CD14-positive monocyte (primary cell): ENCODE measurements around the gene NSD1. TPM values are rescaled to one million over a fixed set of nuclear protein-coding genes. Genes with fewer than 3 reads are reported as not detected.

Experiments
- DNase-seq, 3 donors: peaks; one replicate each; pipeline ENCODE4 v3.0.0-alpha.2; 2011 to 2022
- H2AFZ ChIP-seq: 2 replicates; pipeline ENCODE4 v1.6.0; 2012; ENCODE audit warnings: mild to moderate bottlenecking, low read depth, low read length, inconsistent platforms; ENCODE audit not compliant: insufficient read depth, poor library complexity, severe bottlenecking
- H3K27ac ChIP-seq, 2 donors: 1 replicate in 1 of 2; 2 replicates in 1 of 2; pipeline ENCODE4 v1.5.1; 2012 to 2013; ENCODE audit warnings: low read length in 2 of 2, control low read depth in 1 of 2, inconsistent platforms in 1 of 2, low read depth in 1 of 2, mild to moderate bottlenecking in 1 of 2
- H3K27me3 ChIP-seq, 2 donors: one replicate each; pipeline versions ENCODE4 v1.6.0 to v1.6.1; 2011 to 2013; ENCODE audit warnings: low read length in 2 of 2; ENCODE audit not compliant: control insufficient read depth in 2 of 2, insufficient read depth in 2 of 2
- H3K36me3 ChIP-seq, 2 donors: replicated peaks in 1 of 2; 1 replicate in 1 of 2; 2 replicates in 1 of 2; pipeline versions ENCODE4 v1.5.1 to v1.6.1; 2012 to 2013; ENCODE audit warnings: low read length in 2 of 2, control low read depth in 1 of 2, inconsistent platforms in 1 of 2, mild to moderate bottlenecking in 1 of 2; ENCODE audit not compliant: insufficient read depth in 2 of 2, control insufficient read depth in 1 of 2
- H3K4me1 ChIP-seq, 2 donors: 1 replicate in 1 of 2; 2 replicates in 1 of 2; pipeline versions ENCODE4 v1.5.1 to v1.6.1; 2012 to 2013; ENCODE audit warnings: low read length in 2 of 2, control low read depth in 1 of 2, inconsistent platforms in 1 of 2, mild to moderate bottlenecking in 1 of 2, moderate library complexity in 1 of 2; ENCODE audit not compliant: insufficient read depth in 2 of 2, control insufficient read depth in 1 of 2
- H3K4me2 ChIP-seq: replicated peaks from 2 replicates; pipeline ENCODE3; 2012; ENCODE audit warnings: low read length, moderate library complexity, mild to moderate bottlenecking; ENCODE audit not compliant: poor library complexity, severe bottlenecking; ENCODE audit errors: extremely low read depth
- H3K4me3 ChIP-seq, 3 experiments: fragments of 200-600 bp in 1 of 3; sonication (generic) in 1 of 3; replicated peaks in 1 of 3; 1 replicate in 2 of 3; 2 replicates in 1 of 3; pipeline ENCODE4 v1.5.1; 2011 to 2013; ENCODE audit warnings: low read length in 3 of 3, mild to moderate bottlenecking in 3 of 3, control low read depth in 2 of 3, low read depth in 2 of 3, inconsistent platforms in 1 of 3, moderate library complexity in 1 of 3
- H3K79me2 ChIP-seq: 2 replicates; pipeline ENCODE4 v1.6.0; 2012; ENCODE audit warnings: mild to moderate bottlenecking, control low read depth, inconsistent platforms, low read length, moderate library complexity; ENCODE audit not compliant: insufficient read depth
- H3K9ac ChIP-seq: 2 replicates; pipeline ENCODE4 v1.6.0; 2017; ENCODE audit warnings: low read length, mild to moderate bottlenecking; ENCODE audit not compliant: insufficient read depth, poor library complexity, severe bottlenecking
- H3K9me3 ChIP-seq, 2 donors: replicated peaks in 1 of 2; 1 replicate in 1 of 2; 2 replicates in 1 of 2; pipeline versions ENCODE4 v1.5.1 to v1.6.1; 2012 to 2013; ENCODE audit warnings: low read length in 2 of 2, control low read depth in 1 of 2; ENCODE audit not compliant: control insufficient read depth in 1 of 2, insufficient read depth in 1 of 2
- H4K20me1 ChIP-seq: 2 replicates; pipeline ENCODE4 v1.6.0; 2012; ENCODE audit warnings: mild to moderate bottlenecking, low read length, control low read depth, moderate library complexity; ENCODE audit not compliant: insufficient read depth
- H3K27ac Mint-ChIP-seq, 7 donors: one replicate each; pipeline ENCODE4 v1.8.0; 2020; ENCODE audit warnings: mild to moderate bottlenecking in 7 of 7, mixed read lengths in 7 of 7, moderate library complexity in 6 of 7, inconsistent platforms in 2 of 7
- H3K27me3 Mint-ChIP-seq, 3 donors: one replicate each; pipeline ENCODE4 v1.8.0; 2021 to 2022; ENCODE audit warnings: low read depth in 3 of 3, mild to moderate bottlenecking in 3 of 3, mixed read lengths in 3 of 3, moderate library complexity in 3 of 3, inconsistent platforms in 1 of 3
- H3K36me3 Mint-ChIP-seq, 2 donors: one replicate each; pipeline ENCODE4 v1.8.0; 2020; ENCODE audit warnings: mixed read lengths in 2 of 2, inconsistent platforms in 1 of 2, mild to moderate bottlenecking in 1 of 2
- H3K4me1 Mint-ChIP-seq: one replicate; pipeline ENCODE4 v1.8.0; 2020; ENCODE audit warnings: mild to moderate bottlenecking, mixed read lengths
- H3K4me3 Mint-ChIP-seq, 2 donors: one replicate each; pipeline ENCODE4 v1.8.0; 2020; ENCODE audit warnings: mild to moderate bottlenecking in 2 of 2, mixed read lengths in 2 of 2, moderate library complexity in 1 of 2
- H3K9me3 Mint-ChIP-seq, 7 donors: one replicate each; pipeline ENCODE4 v1.8.0; 2020 to 2022; ENCODE audit warnings: mixed read lengths in 7 of 7, mild to moderate bottlenecking in 6 of 7, moderate library complexity in 6 of 7, inconsistent platforms in 2 of 7
- CTCF ChIP-seq: fragments of 200-600 bp; IDR thresholded peaks from one replicate; pipeline ENCODE4 v1.8.0; 2022; ENCODE audit warnings: antibody characterized with exemption, mild to moderate bottlenecking
- WGBS: methylation state at CpG from one replicate; pipeline ENCODE4 v1.1.5; 2013; ENCODE audit warnings: missing lambda C conversion rate; ENCODE audit not compliant: insufficient coverage; 5-methylcytosine and 5-hydroxymethylcytosine counted together
- intact Hi-C, 2 donors: fragments of 100-400 bp; cut with micrococcal nuclease; formaldehyde crosslinking; loops; one replicate each; pipeline versions ENCODE4 v1.15.0 to v1.15.1; 2023
- polyA plus RNA-seq, 3 donors: library from polyadenylated mRNA; depleted of rRNA in 1 of 3; unstranded in 2 of 3; stranded (reverse) in 1 of 3; fragments of 300-500 nt in 2 of 3; fragments of >200 nt in 1 of 3; fragmentation: Illumina TruSeq in 2 of 3; gene quantifications; 1 replicate in 2 of 3; 2 replicates in 1 of 3; pipeline ENCODE4 v1.2.3, GENCODE V29; 2012 to 2021

Gene NSD1
- polyA plus RNA-seq, 3 donors: 12.6 to 31.9 (median 19.0) TPM

DNA sequence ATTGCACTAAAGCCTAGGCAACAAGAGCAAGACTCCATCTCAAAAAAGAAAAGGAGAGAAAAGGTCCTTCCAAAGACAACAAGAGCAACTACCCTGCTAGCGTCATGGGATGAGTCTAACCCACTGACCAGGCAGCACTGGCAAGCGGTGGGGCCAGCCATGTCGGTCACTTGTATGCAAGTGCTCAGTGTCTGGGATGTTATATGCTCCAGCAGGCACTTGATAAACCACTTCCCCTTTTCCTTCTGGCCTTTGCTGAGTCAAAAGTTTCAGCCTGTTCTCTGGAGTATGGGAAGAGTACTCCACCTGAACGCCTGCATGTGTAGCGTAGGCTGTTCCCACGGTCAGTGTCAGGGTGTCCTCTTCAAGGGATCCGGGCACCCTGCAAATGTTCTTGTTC lies 187.3 kb downstream of the NSD1 start:
- TF ChIP-seq CTCF: no peak
- H4K20me1 ChIP-seq: peaks cover 20% of the 10 kb centered on the region
- Mint-ChIP-seq H3K4me1 (peaks cover 39% of the 10 kb centered on the region), H3K4me3 (no peak overlapping the region), H3K27ac (peak overlapping the region in 6 of 7 donors; percentile 40 to 81 (median 60)), H3K9me3 (peaks cover 7 to 12% (median 10%) of the 10 kb centered on the region in 7 donors), H3K36me3 (peaks cover 27 to 47% of the 10 kb centered on the region in 2 donors), H3K27me3 (peaks cover 0 to 2% (median 2%) of the 10 kb centered on the region in 3 donors)
- no peak overlapping the region for H3K4me3 ChIP-seq
- no peaks in the 10 kb centered on the region for H3K79me2 ChIP-seq
- peak overlapping the region; percentile 7 for H2AFZ ChIP-seq
- no peak overlapping the region for H3K9ac ChIP-seq
- peaks cover 15 to 33% of the 10 kb centered on the region in 2 donors for H3K4me1 ChIP-seq
- H3K27me3 ChIP-seq: no peaks in the 10 kb centered on the region
- 10% methylated on average over 4 of the region's 7 CpGs for WGBS
- H3K36me3 ChIP-seq: peaks cover 0 to 2% of the 10 kb centered on the region in 2 donors
- intact Hi-C loops: no loop called here
- H3K27ac ChIP-seq: peak overlapping the region in 1 of 2 donors; percentile 1
- DNase-seq: peak; percentile 58 to 75 (median 73)
- peak overlapping the region; percentile 12 for H3K4me2 ChIP-seq
- H3K9me3 ChIP-seq: peaks cover 4 to 8% of the 10 kb centered on the region in 2 donors

DNA sequence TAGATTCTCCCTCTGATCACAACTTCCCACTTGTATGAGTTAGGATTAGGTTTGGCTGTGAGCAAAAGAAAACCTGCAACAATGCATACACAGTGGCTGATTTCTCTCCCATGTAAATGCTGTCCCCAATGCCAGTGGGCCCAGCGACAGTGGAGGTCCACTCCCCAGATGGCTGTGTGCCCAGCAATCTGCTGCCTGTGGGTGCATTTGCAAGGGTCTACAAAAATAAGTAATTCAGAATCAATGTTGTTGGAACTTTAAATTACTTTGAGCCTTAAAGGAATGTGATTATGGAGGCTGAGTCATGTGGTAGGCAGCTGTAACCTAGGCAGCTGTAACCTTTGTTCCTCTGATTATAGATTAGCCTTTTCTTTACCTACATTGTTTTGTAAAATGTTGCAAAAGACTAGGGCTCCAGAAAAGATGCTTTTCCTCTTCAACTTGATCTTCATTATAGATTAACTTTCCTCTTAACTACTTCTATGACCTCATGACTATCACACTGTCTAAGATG lies 192.4 kb downstream of the NSD1 start:
- TF ChIP-seq CTCF: no peak
- H4K20me1 ChIP-seq: peaks cover 11% of the 10 kb centered on the region
- no peak overlapping the region for H3K4me3 ChIP-seq
- H3K4me1 Mint-ChIP-seq: peaks cover 30% of the 10 kb centered on the region
- no peak overlapping the region for H3K27ac ChIP-seq
- H3K9me3 ChIP-seq: no peaks in the 10 kb centered on the region
- 100% methylated on average over 1 of the region's 1 CpG for WGBS
- H3K4me3 Mint-ChIP-seq: no peak overlapping the region
- no peak overlapping the region for H3K4me2 ChIP-seq
- H3K36me3 Mint-ChIP-seq: peaks cover 36 to 60% of the 10 kb centered on the region in 2 donors
- peaks cover 5 to 19% of the 10 kb centered on the region in 2 donors for H3K4me1 ChIP-seq
- H3K79me2 ChIP-seq: no peaks in the 10 kb centered on the region
- no peak for DNase-seq
- H2AFZ ChIP-seq: no peak overlapping the region
- H3K9me3 Mint-ChIP-seq: no peaks in the 10 kb centered on the region
- peaks cover 19 to 42% of the 10 kb centered on the region in 2 donors for H3K36me3 ChIP-seq
- no peak overlapping the region for H3K27ac Mint-ChIP-seq
- no peaks in the 10 kb centered on the region for H3K27me3 ChIP-seq
- intact Hi-C loops: loop anchor here in 1 of 2 donors (2.0 kb wide), 1 partner anchor 67 kb away; no protein-coding TSS in a partner anchor
- no peak overlapping the region for H3K9ac ChIP-seq
- peaks cover 0 to 6% (median 2%) of the 10 kb centered on the region in 3 donors for H3K27me3 Mint-ChIP-seq
